ENCODE results near the gene PPM1B.
"Not testable (repeated sequence)": the region's sequence is repeated elsewhere in the genome, so short reads cannot be mapped to it uniquely, and the experiment has no call there.

PPM1B gene

GRCh38 chr2:44203542-44203941 lies 34.9 kb downstream of the PPM1B start:
- no peak for FAIRE-seq

DNA sequence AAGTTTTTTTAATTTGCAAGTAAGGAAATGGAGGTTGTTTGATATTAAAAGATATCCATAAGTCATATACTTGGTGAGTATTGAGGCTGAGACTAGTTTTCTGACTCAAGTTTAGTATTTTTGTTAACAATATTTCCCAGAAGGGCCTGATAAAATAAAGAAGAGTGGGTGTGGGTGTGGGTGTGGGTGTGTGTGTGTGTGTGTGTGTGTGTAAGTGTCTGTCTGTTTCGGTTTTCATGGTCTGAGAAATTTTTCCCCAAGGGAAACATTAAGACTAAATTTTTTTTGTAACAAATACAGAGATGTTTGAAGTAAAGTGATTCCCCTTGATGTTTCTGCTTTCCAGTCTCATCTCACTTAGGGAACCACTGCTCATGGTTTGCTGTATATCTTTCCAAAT lies 36.5 kb downstream of the PPM1B start:
- no peak for FAIRE-seq

GRCh38 chr2:44207102-44207501 lies 38.4 kb downstream of the PPM1B start:
- FAIRE-seq: no peak

DNA sequence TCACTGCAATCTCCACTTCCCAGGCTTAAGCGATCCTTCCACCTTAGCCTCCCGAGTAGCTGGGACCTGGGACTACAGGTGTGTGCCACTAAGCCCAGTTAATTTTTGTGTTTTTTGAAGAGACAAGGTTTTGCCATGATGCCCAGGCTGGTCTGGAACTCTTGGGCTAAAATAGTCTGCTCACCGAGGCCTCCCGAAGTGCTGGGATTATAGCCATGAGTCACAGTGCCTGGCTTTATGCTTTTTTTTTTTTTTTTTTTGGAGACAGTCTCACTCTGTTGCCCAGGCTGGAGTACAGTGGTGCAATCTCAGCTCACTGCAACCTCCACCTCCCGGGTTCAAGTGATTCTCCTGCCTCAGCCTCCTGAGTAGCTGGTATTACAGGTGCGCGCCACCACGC lies 39.0 kb downstream of the PPM1B start:
- not testable (repeated sequence) for FAIRE-seq

GRCh38 chr2:44210362-44210761 lies 41.7 kb downstream of the PPM1B start:
- no peak for FAIRE-seq

GRCh38 chr2:44211183-44211582 lies 42.5 kb downstream of the PPM1B start:
- FAIRE-seq: no peak

DNA sequence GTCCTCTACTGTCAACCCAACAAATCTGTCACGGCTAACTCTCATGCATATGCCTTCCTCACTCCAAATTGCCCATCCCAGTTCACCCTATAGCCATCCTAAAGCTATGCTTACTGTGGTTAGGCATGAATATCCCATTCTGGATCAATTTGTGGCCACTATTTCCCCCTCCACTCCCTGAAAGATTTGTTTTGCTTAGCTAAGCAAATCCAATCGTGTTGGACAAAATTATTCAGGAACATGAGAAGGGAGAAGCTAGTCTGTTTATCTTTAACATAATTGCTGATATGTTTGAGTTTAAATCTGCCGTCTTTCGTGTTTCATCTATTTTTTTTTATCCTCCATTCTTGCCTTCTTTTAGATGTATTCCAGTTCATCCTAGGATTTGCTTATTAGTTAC lies 43.6 kb downstream of the PPM1B start:
- no peak for FAIRE-seq

GRCh38 chr2:44215827-44216226 lies 47.2 kb downstream of the PPM1B start:
- no peak for FAIRE-seq

DNA sequence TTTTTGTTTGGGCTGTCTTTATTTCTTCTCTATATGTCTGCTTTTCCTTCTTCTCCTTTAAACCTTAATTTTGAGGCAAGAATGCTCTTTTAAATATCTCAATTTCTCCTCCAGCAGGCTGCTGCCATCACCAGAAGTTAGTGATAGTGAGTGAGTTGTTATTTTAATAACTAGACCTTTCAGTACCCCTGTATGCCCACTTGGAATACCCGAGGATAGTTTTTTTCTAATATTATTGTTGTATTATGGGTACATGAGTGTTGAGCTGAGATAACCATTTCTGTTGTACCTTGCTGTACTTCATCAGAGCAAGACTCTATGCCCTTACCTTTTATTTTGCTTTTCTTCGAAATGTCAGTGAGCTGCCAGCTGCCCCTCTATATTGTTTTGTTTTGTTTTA lies 50.1 kb downstream of the PPM1B start:
- FAIRE-seq: no peak

DNA sequence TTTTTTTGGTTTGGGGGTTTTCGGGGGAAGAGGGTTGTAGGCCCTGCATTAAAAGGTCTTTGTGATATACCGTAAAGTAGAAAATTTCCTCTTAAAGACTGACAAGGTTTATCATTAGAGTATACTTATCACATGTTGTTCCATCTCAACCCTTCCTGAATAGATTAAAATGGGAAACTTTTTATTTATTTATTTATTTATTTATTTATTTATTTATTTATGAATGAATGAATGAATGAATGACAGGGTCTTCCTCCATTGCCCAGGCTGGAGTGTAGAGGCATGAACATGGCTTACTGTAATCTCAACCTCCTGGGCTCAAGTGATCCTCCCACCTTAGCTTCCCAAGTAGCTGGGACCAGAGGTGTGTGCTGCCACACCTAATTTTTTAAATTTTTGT lies 58.1 kb downstream of the PPM1B start:
- FAIRE-seq: no peak

DNA sequence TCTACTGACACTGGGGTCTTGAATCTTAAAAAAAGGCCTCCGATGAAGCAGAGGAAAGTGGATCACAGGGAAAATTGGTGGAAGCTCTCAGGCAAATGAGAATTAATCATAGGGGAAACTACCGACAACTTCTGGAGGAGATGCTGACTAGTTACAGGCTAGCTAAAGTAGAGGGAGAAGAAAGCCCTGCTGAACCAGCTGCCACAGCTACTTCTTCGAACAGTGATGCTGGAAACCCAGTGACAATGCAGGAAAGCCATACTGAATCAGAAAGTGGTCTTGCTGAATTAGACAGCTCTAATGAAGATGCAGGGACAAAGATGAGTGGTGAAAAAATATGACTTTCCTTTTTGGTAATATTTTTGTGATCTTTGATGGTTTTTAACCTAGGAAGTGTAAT lies 61.7 kb downstream of the PPM1B start:
- FAIRE-seq: no peak

DNA sequence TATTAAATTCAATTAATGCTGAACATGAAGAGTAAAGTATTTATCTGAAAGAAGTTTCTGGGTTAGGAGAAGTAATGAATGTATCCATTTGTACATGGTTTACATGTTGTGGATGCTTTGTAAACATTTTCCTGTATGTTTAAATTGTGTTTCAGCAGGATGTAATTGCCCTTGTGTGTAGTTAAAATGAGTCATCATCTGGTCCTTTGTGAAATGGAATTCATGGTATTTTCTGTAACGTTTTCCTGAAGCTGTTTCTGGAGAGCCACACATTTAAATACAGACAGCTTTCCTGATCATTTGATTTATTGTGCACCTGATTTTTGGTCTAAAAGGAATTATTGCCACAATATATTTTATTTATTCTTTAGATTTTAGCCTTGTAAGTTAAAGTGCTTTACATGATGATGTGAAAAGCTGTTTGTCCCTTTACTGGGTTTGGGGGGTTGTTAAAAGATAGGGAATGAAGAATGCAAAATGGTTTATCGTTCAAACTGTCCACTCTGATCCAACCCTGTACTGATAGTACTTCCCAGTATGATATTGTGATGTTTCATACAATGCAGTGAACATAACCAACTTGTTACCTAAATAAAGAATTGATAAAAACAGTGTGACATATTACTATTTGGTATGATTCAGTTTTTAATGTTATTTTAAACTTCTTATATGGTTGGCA lies 64.9 kb downstream of the PPM1B start:
- FAIRE-seq: no peak

DNA sequence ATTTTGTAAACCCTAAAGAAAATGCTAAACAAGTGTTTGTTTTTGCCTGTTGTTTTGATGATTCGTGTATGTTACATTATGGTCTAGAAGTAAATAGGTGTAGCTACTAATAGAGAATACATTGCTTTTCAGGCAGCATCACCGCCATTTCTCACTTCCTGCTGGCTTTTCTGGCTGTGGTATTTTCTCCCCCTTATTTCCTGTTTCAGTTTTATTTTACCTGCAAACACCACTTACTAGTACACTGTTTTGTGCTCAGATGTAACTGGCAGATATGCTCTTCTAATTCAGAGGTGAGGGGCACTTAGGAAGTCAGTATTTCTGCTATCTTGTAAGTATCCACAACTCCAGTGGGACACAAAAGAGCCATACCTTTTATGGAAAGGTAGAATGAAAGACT lies 68.5 kb downstream of the PPM1B start:
- FAIRE-seq: no peak

- FAIRE-seq: no peak
Measured at GRCh38 chr2:44242904-44243303, 74.2 kb downstream of the PPM1B start.

DNA sequence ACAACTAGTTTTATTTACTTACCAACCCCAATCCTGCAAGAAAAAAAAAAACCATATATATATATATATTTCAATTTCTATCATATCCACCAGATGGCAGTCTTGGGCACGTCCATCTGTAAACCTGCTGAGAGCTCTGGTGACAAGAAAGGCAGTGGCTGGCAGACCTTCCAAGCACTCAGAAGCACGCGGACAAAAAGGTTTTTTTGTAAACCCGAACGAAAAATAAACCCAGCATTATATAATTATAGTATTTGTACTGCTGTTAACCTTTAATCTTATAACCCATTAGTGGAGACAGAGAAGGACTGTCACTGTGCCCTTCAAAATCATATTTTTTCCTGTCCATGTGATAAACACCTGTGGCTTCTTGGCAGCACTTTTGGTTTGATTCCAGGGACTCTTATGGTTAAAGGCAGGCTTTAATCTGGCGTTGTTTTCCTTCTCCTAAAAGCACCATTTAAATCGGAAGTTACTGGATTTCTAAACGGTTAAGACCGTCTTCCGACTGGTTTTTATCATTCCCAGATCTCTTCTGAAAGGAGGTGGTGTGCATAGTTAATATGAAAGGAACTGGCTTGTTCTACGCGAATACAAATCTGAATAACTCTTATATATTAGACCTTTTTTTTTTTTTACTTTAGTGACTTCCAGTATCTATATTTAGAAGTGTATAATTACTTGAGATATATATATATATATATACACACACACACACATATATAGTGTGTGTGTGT lies 75.6 kb downstream of the PPM1B start:
- peak; percentile 91 for FAIRE-seq

GRCh38 chr2:44245083-44245861 lies 76.6 kb downstream of the PPM1B start:
- peak; percentile 64 for FAIRE-seq

DNA sequence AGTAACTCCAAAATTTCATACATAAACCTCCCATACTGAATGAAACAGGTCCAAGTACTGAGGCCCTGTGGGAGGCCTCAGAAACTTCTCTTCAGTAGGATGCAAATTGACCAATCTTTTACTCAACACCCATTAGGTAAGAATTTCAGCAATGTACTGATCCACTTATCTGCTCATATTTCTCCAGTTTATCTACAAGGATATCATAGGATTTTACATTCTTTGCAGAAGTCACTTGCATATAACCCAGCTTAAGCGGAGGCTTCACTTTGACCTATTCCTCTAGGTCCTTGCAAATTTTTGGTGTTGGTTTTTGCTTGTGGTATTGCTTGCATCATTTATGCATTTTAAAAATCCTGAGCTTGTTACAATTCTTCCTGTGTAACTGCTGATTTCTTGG lies 77.8 kb downstream of the PPM1B start:
- no peak for FAIRE-seq

DNA sequence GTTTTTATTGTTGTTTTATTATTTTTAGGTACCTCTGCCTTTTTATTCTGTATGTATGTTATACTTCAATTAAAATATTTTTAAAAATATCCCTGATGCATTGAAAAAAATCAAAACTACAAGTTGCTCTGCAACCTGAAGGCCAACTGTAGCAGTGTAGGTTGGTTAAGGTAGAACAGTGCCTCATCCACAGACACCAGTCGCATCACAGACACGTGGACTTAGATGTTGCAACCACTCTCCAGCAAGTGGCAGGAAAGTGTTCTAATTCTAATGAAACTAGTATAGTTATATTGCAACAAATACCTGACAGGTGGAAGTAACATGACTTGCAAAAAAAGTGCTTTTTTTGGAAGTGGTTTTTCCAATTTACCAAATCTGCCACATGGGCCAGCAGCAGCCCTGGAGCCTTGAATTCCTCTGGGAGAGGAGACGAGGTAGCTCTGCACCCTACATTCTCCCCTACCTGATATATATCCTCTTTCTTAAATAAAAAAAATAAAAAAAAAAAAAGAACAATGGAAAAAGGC lies 78.2 kb downstream of the PPM1B start:
- FAIRE-seq: no peak

- FAIRE-seq: no peak
Measured at GRCh38 chr2:44247924-44248323, 79.2 kb downstream of the PPM1B start.

- not testable (repeated sequence) for FAIRE-seq
Measured at GRCh38 chr2:44249269-44249668, 80.6 kb downstream of the PPM1B start.

DNA sequence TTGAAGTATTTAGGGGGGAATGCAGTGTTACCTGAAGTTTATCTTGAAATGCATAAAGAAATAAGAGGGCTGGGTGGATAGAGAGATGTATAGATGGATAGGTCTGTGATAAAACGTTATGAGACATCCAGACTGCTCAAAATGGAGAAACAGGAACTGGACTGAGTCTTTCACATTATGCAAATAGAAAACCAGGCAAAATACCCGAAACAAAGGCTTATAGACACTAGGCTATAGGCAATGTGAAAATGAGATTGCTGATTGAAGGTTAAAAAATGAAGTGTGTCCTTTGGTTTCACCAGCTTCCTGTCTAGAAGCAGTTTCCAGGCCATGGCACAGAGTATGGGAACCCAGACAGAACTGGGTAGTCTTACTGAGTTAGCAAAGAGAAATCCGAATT lies 81.7 kb downstream of the PPM1B start:
- no peak for FAIRE-seq

- no peak for FAIRE-seq
Measured at GRCh38 chr2:44254023-44254422, 85.3 kb downstream of the PPM1B start.

DNA sequence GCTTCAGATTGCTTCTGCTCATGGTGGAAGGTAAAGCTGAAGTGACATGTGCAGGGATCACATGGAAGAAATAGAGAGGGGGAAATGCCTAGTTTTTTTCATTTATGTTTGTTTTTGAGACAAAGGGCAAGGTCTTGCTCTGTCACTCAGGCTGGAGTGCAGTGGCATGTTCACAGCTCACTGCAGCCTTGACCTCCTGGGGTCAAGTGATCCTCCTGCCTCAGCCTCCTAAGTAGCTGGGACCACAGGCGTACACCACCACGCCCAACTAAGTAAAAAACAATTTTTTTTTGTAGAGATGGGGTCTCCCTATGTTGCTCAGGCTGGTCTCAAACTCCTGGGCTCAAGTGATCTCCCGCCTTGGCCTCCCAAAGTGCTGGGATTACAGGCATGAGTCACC lies 87.0 kb downstream of the PPM1B start:
- not testable (repeated sequence) for FAIRE-seq

GRCh38 chr2:44257802-44258201 lies 89.1 kb downstream of the PPM1B start:
- FAIRE-seq: not testable (repeated sequence)

Measured in colon (tissue), 2 donors.